Uterus (tissue), 4 donors: ENCODE measurements around the gene SBF2. TPM values are rescaled to one million over a fixed set of nuclear protein-coding genes. Genes with fewer than 3 reads are reported as not detected.

ENCODE experiments used
- DNase-seq, 2 donors: peaks; one replicate each; pipeline ENCODE4 v3.0.0-alpha.2; 2019 to 2020
- H3K27ac ChIP-seq, 2 donors: fragments of 200-600 bp; sonication (generic); 1 replicate in 1 of 2; 2 replicates in 1 of 2; pipeline ENCODE4 v1.5.1; 2016 to 2018
- H3K27me3 ChIP-seq, 2 donors: fragments of 200-600 bp; sonication (generic); one replicate each; pipeline ENCODE4 v1.5.1; 2018 to 2019; ENCODE audit warnings: control low read depth in 1 of 2
- H3K36me3 ChIP-seq, 2 donors: fragments of 200-600 bp; sonication (generic); one replicate each; pipeline ENCODE4 v1.5.1; 2019; ENCODE audit warnings: control low read depth in 1 of 2
- H3K4me1 ChIP-seq, 2 donors: fragments of 200-600 bp; sonication (generic); one replicate each; pipeline ENCODE4 v1.5.1; 2018 to 2019; ENCODE audit warnings: control low read depth in 1 of 2
- H3K4me3 ChIP-seq, 2 donors: fragments of 200-600 bp; sonication (generic); 1 replicate in 1 of 2; 2 replicates in 1 of 2; pipeline ENCODE4 v1.5.1; 2018 to 2019; ENCODE audit warnings: mild to moderate bottlenecking in 1 of 2
- H3K9me3 ChIP-seq, 2 donors: fragments of 200-600 bp; sonication (generic); one replicate each; pipeline ENCODE4 v1.5.1; 2019; ENCODE audit warnings: control low read depth in 1 of 2
- CTCF ChIP-seq, 4 experiments: fragments of 200-600 bp in 2 of 4; fragments of 450-650 bp in 2 of 4; sonication (generic) in 2 of 4; IDR thresholded peaks; one replicate each; pipeline ENCODE4 v1.5.1; 2016 to 2019; ENCODE audit warnings: antibody characterized with exemption in 4 of 4, mild to moderate bottlenecking in 2 of 4, moderate library complexity in 1 of 4
- POLR2A ChIP-seq, 2 donors: fragments of 450-650 bp; IDR thresholded peaks; one replicate each; pipeline ENCODE4 v1.6.1; 2016; ENCODE audit warnings: antibody characterized with exemption in 2 of 2, mild to moderate bottlenecking in 1 of 2, moderate library complexity in 1 of 2
- intact Hi-C: fragments of 100-400 bp; cut with DNase I; formaldehyde crosslinking; loops from one replicate; pipeline ENCODE4 v1.15.1; 2023; ENCODE audit warnings: low total_unique reads
- total RNA-seq, 4 donors: library from RNA; depleted of rRNA in 3 of 4; stranded (reverse); fragments of >200 nt in 3 of 4; gene quantifications; one replicate each; pipeline versions ENCODE4 v1.1.0 to v1.2.4, GENCODE V29; 2014 to 2023
- donor health status: DM: yes; HTN: yes; CAD: no.

SBF2 gene
- total RNA-seq, 4 donors from 2014 or later = 45.0 to 202 (median 98.0) TPM

- TF ChIP-seq POLR2A (IDR thresholded peaks at IDR 0.05) (no peak), CTCF (IDR thresholded peaks at IDR 0.05) (no peak)
- Histone ChIP-seq H3K27ac (no peak overlapping the region), H3K4me3 (no peak overlapping the region), H3K27me3 (no peaks in the 10 kb centered on the region), H3K4me1 (no peaks in the 10 kb centered on the region), H3K9me3 (no peaks in the 10 kb centered on the region), H3K36me3 (no peaks in the 10 kb centered on the region)
- intact Hi-C loops = no loop called here
- no peak for DNase-seq
Measured at GRCh38 chr11:9736365-9736764, 557.7 kb downstream of the SBF2 start.

GRCh38 chr11:9735919-9736318, 558.1 kb downstream of the SBF2 start:
- TF ChIP-seq POLR2A (IDR thresholded peaks at IDR 0.05) (no peak), CTCF (IDR thresholded peaks at IDR 0.05) (no peak)
- Histone ChIP-seq H3K4me3 (no peak overlapping the region), H3K9me3 (no peaks in the 10 kb centered on the region), H3K36me3 (no peaks in the 10 kb centered on the region), H3K4me1 (no peaks in the 10 kb centered on the region), H3K27me3 (no peaks in the 10 kb centered on the region), H3K27ac (no peak overlapping the region)
- no peak for DNase-seq
- intact Hi-C loops = no loop called here

GRCh38 chr11:9735236-9735635, 558.8 kb downstream of the SBF2 start:
- DNase-seq = no peak
- H3K36me3 ChIP-seq = no peaks in the 10 kb centered on the region
- H3K27me3 ChIP-seq = no peaks in the 10 kb centered on the region
- no peaks in the 10 kb centered on the region for H3K9me3 ChIP-seq
- no peak for TF ChIP-seq CTCF (IDR thresholded peaks at IDR 0.05)
- TF ChIP-seq POLR2A (IDR thresholded peaks at IDR 0.05) = no peak
- H3K27ac ChIP-seq = no peak overlapping the region
- H3K4me3 ChIP-seq = no peak overlapping the region
- no peaks in the 10 kb centered on the region for H3K4me1 ChIP-seq
- intact Hi-C loops = no loop called here

GRCh38 chr11:9733212-9733611, 560.8 kb downstream of the SBF2 start:
- DNase-seq = no peak
- intact Hi-C loops = no loop called here
- Histone ChIP-seq H3K4me1 (no peaks in the 10 kb centered on the region), H3K27ac (no peak overlapping the region), H3K27me3 (no peaks in the 10 kb centered on the region), H3K4me3 (no peak overlapping the region), H3K36me3 (no peaks in the 10 kb centered on the region), H3K9me3 (no peaks in the 10 kb centered on the region)
- TF ChIP-seq CTCF (IDR thresholded peaks at IDR 0.05) (no peak), POLR2A (IDR thresholded peaks at IDR 0.05) (no peak)

- H3K27me3 ChIP-seq = no peaks in the 10 kb centered on the region
- TF ChIP-seq POLR2A (IDR thresholded peaks at IDR 0.05) (no peak), CTCF (IDR thresholded peaks at IDR 0.05) (no peak)
- intact Hi-C loops = no loop called here
- H3K4me1 ChIP-seq = no peaks in the 10 kb centered on the region
- H3K36me3 ChIP-seq = no peaks in the 10 kb centered on the region
- no peak overlapping the region for H3K27ac ChIP-seq
- DNase-seq = no peak
- no peak overlapping the region for H3K4me3 ChIP-seq
- H3K9me3 ChIP-seq = no peaks in the 10 kb centered on the region
Measured at GRCh38 chr11:9732453-9732852, 561.6 kb downstream of the SBF2 start.
